Fibroblast of upper back skin (primary cell): ENCODE data around the gene RPUSD2.
"Not testable (repeated sequence)": the region's sequence is repeated elsewhere in the genome, so short reads cannot be mapped to it uniquely, and the experiment has no call there.

Experiments
- DNase-seq: peaks from one replicate; pipeline ENCODE4 v3.0.0-alpha.2; 2013

RPUSD2 gene

GRCh38 chr15:40565333-40566238 is 3.5 kb upstream of the RPUSD2 start:
- no peak for DNase-seq

DNA sequence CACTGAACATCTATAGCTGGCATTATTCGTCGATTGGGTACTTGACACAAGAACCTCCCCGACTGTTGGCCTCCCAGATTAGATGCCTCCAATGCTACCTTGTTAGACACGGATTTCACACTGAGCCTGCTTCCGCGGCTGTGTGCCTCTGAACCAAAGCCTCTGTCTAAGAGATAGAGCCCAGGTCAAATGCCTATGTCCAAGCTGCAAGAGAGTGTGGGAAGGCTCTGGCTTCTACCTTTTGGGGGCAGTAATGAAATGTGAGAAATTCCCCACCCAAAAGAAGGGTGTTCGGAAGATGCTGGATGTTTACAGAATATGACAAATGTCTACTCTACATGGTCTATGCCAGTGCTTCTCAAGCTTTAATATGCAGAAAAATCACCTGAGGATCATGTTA is 2.0 kb upstream of the RPUSD2 start:
- no peak for DNase-seq

GRCh38 chr15:40575113-40575512 is 6.0 kb downstream of the RPUSD2 start:
- DNase-seq, result no peak

- DNase-seq, result not testable (repeated sequence)
Observed at GRCh38 chr15:40576914-40577313, 7.8 kb downstream of the RPUSD2 start.

DNA sequence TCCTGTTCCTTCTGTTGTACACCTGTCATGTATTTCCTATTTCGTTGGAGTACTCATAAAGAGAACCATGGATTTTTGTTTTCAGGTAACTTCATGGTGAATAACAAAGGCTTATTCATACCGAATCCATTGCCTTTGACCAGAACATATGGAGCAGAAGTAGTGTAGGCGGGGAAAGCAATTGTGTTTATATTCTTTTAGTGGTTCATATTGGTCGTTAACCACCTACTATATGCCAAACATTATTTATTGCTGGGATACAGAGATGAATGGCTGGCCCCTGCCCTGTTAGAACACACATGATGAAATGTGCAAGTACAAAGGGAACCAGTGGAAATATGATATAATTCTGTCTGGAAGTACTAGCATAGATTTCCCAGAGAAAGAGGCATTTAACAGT is 9.8 kb downstream of the RPUSD2 start:
- DNase-seq, result no peak

DNA sequence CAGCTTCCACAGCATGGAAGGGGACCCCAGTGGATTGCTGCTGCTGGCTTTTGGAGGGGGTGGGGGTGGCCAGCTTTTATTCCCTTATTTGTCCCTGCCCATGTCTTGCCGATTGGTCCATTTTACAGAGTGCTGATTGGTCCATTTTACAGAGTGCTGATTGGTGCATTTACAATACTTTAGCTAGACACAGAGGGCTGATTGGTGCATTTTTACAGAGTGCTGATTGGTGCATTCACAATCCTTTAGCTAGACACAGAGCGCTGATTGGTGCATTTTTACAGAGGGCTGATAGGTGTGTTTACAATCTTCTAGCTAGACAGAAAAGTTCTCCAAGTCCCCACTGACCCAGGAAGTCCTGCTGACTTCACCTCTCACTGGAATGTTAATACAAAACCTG is 12.7 kb downstream of the RPUSD2 start:
- not testable (repeated sequence) for DNase-seq

- DNase-seq, result peak; percentile 19
Observed at GRCh38 chr15:40582726-40583246, 13.7 kb downstream of the RPUSD2 start.

GRCh38 chr15:40584191-40584590 is 15.1 kb downstream of the RPUSD2 start:
- DNase-seq, result no peak

DNA sequence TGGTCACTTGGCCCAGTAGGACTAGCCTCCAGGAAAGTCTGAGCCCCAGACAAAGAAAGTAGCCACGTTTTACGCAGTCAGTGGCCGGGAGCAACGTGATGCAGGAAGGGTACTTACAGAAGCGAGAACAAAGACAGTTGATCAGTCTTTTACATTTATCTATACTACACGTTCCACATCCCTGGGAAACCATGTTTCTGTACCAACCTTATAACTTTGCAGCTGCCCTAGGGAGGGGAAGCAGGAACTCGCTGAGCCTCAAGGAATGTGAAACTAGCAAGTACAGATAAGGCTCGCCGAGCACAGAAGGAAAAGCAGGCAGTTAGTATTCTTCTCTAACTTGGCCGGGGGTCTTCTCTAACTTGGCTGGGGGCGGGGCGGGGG is 21.6 kb downstream of the RPUSD2 start:
- DNase-seq, result no peak

- no peak for DNase-seq
Observed at GRCh38 chr15:40591389-40591788, 22.3 kb downstream of the RPUSD2 start.

GRCh38 chr15:40593165-40593564 is 24.1 kb downstream of the RPUSD2 start:
- DNase-seq, result no peak

- DNase-seq, result peak; percentile 94
Observed at GRCh38 chr15:40593588-40594428, 24.7 kb downstream of the RPUSD2 start, which contains the start of gene KNL1. Gene KNL1, plus strand, starts transcription at chr15:40594249. Its CDS starts 8,683 bp downstream, at chr15:40602932.

DNA sequence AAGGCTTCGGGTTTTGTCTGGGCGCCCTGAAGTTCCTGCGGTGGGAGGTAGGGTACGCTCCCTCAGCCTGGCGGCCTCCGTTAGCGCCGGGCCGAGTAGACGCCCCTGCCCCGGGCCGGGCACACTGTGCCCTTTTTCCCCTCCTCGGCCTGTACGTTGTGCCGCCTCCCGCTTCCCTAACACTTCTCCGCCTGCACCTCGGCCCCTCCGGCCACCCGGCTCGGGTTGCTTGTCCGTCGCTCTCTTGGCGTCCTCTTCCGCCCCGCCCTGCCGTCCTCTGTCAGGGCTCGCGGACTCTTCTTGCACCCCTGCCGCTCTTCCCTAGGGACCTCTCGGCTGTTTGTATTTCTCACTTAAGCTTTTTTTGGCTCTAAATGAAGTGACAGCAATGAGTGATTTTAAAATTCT is 25.3 kb downstream of the RPUSD2 start:
- peak; percentile 30 for DNase-seq

DNA sequence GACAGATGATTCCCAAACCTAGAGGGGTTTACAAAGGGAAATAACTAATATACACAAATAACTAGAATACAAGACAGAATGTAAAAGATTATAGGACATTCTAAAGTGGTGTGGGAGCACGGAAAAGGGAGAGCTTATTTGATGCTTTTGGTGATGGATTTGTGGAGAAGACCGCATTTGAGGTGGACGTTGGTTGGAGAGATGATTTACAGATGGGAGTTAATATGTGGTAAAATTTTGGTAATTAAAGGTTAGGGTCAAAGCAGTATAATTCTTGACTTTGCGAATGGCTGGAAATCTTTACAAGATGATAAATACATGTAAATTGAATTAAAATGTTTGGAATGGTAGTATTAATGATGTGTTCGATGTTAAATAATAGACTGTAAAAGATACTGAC is 26.1 kb downstream of the RPUSD2 start:
- DNase-seq, result no peak

- DNase-seq, result no peak
Observed at GRCh38 chr15:40595773-40596172, 26.7 kb downstream of the RPUSD2 start.

- no peak for DNase-seq
Observed at GRCh38 chr15:40597024-40597423, 27.9 kb downstream of the RPUSD2 start.

GRCh38 chr15:40598126-40598525 is 29.0 kb downstream of the RPUSD2 start:
- no peak for DNase-seq

DNA sequence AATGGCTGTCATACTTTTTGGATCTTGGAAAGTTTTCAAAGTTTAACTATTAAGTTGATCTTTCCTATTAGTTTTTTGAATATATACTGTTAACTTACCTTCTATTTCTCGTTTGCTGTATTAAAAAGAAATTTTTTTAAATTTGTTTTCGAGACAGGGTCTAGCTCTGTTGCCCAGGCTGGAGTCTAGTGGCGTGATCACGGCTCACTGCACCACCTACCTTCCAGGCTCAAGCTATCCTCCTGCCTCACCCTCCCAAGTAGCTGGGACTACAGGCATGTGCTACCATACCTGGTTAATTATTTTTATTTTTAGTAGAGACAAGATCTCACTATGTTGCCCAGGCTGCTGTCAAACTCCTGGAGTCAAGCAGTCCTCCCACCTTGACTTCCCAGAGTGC is 29.6 kb downstream of the RPUSD2 start:
- no peak for DNase-seq

- no peak for DNase-seq
Observed at GRCh38 chr15:40600956-40601355, 31.9 kb downstream of the RPUSD2 start.

DNA sequence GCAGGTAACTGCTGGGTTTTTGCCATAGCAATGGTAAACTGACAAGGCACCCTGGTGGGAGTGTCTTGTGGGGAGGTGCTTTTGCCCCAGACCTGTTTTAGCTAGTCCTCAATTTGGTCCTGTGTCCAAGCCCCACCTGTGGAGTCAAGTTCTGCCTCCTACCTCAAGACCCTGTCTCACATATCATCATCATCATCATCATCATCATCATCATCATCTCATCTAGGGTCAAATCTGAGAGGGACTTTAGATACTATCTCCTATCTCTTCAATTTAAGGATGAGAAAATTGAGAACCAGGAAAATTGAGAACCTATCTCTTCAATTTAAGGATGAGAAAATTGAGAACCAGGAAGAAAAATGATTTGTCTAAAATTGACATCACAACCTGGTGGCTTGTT is 34.8 kb downstream of the RPUSD2 start:
- DNase-seq, result no peak

DNA sequence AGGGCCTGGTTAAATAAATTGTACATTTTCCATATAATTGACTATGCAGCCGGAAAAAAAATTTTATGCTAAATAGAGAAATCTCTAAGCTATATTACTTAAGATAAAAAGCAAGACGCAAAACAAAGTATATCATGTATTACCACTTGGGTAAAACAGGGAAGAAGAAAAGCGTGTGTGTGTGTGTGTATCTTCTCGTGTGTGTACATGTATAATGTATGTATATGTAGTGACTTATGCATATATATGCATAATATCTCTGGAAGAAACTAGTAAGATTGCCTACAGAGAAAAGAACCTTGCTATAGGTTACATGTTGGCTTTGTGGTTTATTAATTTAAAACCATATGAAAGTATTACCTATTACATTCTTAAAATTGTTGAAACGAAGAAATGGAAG is 44.0 kb downstream of the RPUSD2 start:
- DNase-seq, result no peak

- DNase-seq, result no peak
Observed at GRCh38 chr15:40618023-40618422, 48.9 kb downstream of the RPUSD2 start.

- no peak for DNase-seq
Observed at GRCh38 chr15:40618906-40619305, 49.8 kb downstream of the RPUSD2 start.

- no peak for DNase-seq
Observed at GRCh38 chr15:40623361-40623760, 54.3 kb downstream of the RPUSD2 start.
